Naive thymus-derived CD8-positive, alpha-beta T cell (primary cell): ENCODE measurements around the gene LPAR2. TPM values are rescaled to one million over a fixed set of nuclear protein-coding genes. Genes with fewer than 3 reads are reported as not detected.
"Not testable (repeated sequence)": the region's sequence is repeated elsewhere in the genome, so short reads cannot be mapped to it uniquely, and the experiment has no call there.

Source experiments
- ATAC-seq, 2 donors: fragments of 150-1000 bp; cut with Tn5 transposase in 1 of 2; sonication (Bioruptor Pico), chemical (Tn5 transposase) in 1 of 2; 1 replicate in 1 of 2; 2 replicates in 1 of 2; pipeline ENCODE4 v1.10.0; 2021; ENCODE audit warnings: mild to moderate bottlenecking in 2 of 2, moderate library complexity in 2 of 2
- POLR2A ChIA-PET: fragments of 350-600 bp; sonication (Branson Sonifier 250); formaldehyde crosslinking; loops from one replicate; lab custom pipeline; 2021; ENCODE audit warnings: antibody characterized with exemption; lab: Charles Lee
- DNase-seq, 10 donors: peaks; one replicate each; pipeline versions ENCODE4 v3.0.0 to v3.0.0-alpha.2; 2020 to 2022
- H3K27ac Mint-ChIP-seq, 10 donors: one replicate each; pipeline ENCODE4 v1.8.0; 2020 to 2022; ENCODE audit warnings: mild to moderate bottlenecking in 10 of 10, mixed read lengths in 10 of 10, moderate library complexity in 4 of 10, inconsistent platforms in 1 of 10
- H3K27me3 Mint-ChIP-seq, 5 donors: one replicate each; pipeline ENCODE4 v1.8.0; 2021 to 2022; ENCODE audit warnings: mixed read lengths in 5 of 5
- H3K36me3 Mint-ChIP-seq, 3 donors: one replicate each; pipeline ENCODE4 v1.8.0; 2020 to 2022; ENCODE audit warnings: mixed read lengths in 3 of 3, mild to moderate bottlenecking in 2 of 3, inconsistent platforms in 1 of 3
- H3K4me1 Mint-ChIP-seq, 4 donors: one replicate each; pipeline ENCODE4 v1.8.0; 2021 to 2022; ENCODE audit warnings: mixed read lengths in 4 of 4
- H3K4me3 Mint-ChIP-seq, 10 donors: one replicate each; pipeline ENCODE4 v1.8.0; 2020 to 2022; ENCODE audit warnings: mild to moderate bottlenecking in 10 of 10, mixed read lengths in 10 of 10, moderate library complexity in 6 of 10, inconsistent platforms in 1 of 10
- H3K9me3 Mint-ChIP-seq, 9 donors: one replicate each; pipeline ENCODE4 v1.8.0; 2020 to 2022; ENCODE audit warnings: mixed read lengths in 9 of 9, mild to moderate bottlenecking in 3 of 9, inconsistent platforms in 1 of 9, moderate library complexity in 1 of 9
- polyA plus RNA-seq, 3 donors: library from polyadenylated mRNA; unstranded; fragments of 300-500 nt; fragmentation: Illumina TruSeq; gene quantifications; one replicate each; pipeline ENCODE4 v1.2.3, GENCODE V29; 2021
- total RNA-seq, 8 experiments: library from RNA in 2 of 8; stranded (reverse) in 2 of 8; gene quantifications; one replicate each; pipeline ENCODE4 v1.2.3 and lab custom pipeline; 2021 to 2026

The LPAR2 gene
- total RNA-seq (10 to 100 TPM; 82.7 to 93.1 TPM), polyA plus RNA-seq (10 to 100 TPM; 12.9 to 38.0 (median 16.7) TPM), total RNA-seq (lab: John Stamatoyannopoulos, UW) (15.6 to 60.1 (median 32.3) reads per million in 6 experiments)

GRCh38 chr19:19627621-19628500 is at the start of gene LPAR2:
Gene LPAR2, minus strand, starts transcription at chr19:19628220. Its CDS starts 945 bp downstream, at chr19:19627275.
- POLR2A ChIA-PET = interaction anchor here (0.7 to 4.2 kb wide), 39 partner anchors 8 to 238 kb away, joined by 3 to 47 read pairs (median 5); partner anchors contain the start of genes ATP13A1, GMIP, NDUFA13 and PBX4
- Mint-ChIP-seq H3K9me3 (no peaks in the 10 kb centered on the region), H3K36me3 (peaks cover 0 to 50% (median 14%) of the 10 kb centered on the region in 3 donors), H3K4me3 (peak within 1 kb of the TSS; percentile 85 to 99 (median 98)), H3K4me1 (peaks cover 15 to 38% (median 27%) of the 10 kb centered on the region in 4 donors), H3K27ac (peak within 1 kb of the TSS; percentile 93 to 99 (median 96)), H3K27me3 (no peaks in the 10 kb centered on the region)
- DNase-seq (peak; percentile 77 to 93 (median 84)), ATAC-seq (peak; percentile 80 to 84)

DNA sequence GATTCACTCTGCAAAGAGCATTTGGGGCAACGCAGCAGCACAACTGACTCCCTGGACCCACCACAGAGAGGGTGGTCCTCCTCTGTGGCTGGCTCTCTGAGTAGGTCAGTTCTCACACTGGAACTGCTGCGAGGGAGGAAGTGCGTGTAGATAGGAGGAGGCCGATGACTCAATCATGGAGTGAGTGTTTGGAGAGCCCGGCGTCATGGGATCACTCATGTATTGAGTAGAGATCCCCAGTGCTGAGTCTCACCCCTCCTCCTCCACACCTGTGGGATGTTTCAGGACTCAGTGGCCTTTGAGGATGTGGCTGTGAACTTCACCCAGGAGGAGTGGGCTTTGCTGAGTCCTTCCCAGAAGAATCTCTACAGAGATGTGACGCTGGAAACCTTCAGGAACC is 49.6 kb upstream of the LPAR2 start:
- Mint-ChIP-seq H3K9me3 (peaks cover 0 to 96% (median 29%) of the 10 kb centered on the region in 9 donors), H3K4me3 (peak overlapping the region in 8 of 10 donors; percentile 7 to 63 (median 40)), H3K27ac (peak overlapping the region in 4 of 10 donors; percentile 3 to 74 (median 56)), H3K36me3 (peaks cover 50 to 89% (median 88%) of the 10 kb centered on the region in 3 donors), H3K27me3 (no peaks in the 10 kb centered on the region), H3K4me1 (peaks cover 5 to 28% (median 18%) of the 10 kb centered on the region in 4 donors)
- ATAC-seq = no peak
- POLR2A ChIA-PET = interaction anchor here (0.9 to 2.7 kb wide), 3 partner anchors 9 to 10 kb away, joined by 3 to 35 read pairs (median 5); partner anchors contain the start of gene ZNF101
- DNase-seq = peak in 1 of 10 donors; percentile 44

GRCh38 chr19:19674315-19674714 is 46.3 kb upstream of the LPAR2 start:
- no peak for ATAC-seq
- Mint-ChIP-seq H3K4me1 (peaks cover 7 to 54% (median 34%) of the 10 kb centered on the region in 4 donors), H3K36me3 (peaks cover 35 to 95% (median 90%) of the 10 kb centered on the region in 3 donors), H3K4me3 (peak overlapping the region in 8 of 10 donors; percentile 19 to 74 (median 62)), H3K9me3 (peaks cover 0 to 93% (median 19%) of the 10 kb centered on the region in 9 donors), H3K27me3 (no peaks in the 10 kb centered on the region), H3K27ac (peak overlapping the region in 4 of 10 donors; percentile 15 to 72 (median 54))
- POLR2A ChIA-PET = interaction anchor here (0.6 to 1.3 kb wide), 5 partner anchors 10 to 59 kb away, joined by 3 to 5 read pairs (median 3); partner anchors contain the start of gene ZNF14
- DNase-seq = peak in 1 of 10 donors; percentile 19

DNA sequence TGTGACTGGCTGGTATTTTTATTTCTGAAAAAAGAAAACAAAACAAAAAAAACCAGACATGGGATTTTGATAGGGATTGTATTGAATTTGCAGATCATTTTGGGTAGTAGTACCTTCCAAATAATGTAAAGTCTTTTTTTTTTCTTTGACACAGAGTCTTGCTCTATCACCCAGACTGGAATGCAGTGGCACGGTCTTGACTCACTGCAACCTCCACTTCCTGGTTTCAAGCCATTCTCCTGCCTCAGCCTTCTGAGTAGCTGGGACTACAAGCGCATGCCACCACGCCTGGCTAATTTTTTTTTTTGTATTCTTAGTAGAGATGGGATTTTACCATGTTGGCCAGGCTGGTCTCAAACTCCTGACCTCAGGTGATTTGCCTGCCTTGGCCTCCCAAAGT is 44.8 kb upstream of the LPAR2 start:
- POLR2A ChIA-PET = interaction anchor here (0.6 to 12.8 kb wide), 10 partner anchors 9 to 1116 kb away, joined by 3 to 289 read pairs (median 5); partner anchors contain the start of genes ZNF14 and ZNF93

GRCh38 chr19:19670070-19670551 is 42.1 kb upstream of the LPAR2 start:
- H3K36me3 Mint-ChIP-seq = peaks cover 6 to 55% (median 51%) of the 10 kb centered on the region in 3 donors

More for the DNA sequence above, 44.8 kb upstream of the LPAR2 start:
- peak overlapping the region in 6 of 10 donors; percentile 15 to 82 (median 37) for H3K4me3 Mint-ChIP-seq
- DNase-seq (no peak), ATAC-seq (no peak)
- H3K27me3 Mint-ChIP-seq = peaks cover 0 to 3% (median 0%) of the 10 kb centered on the region in 5 donors
- H3K27ac Mint-ChIP-seq = peak overlapping the region in 2 of 10 donors; percentile 19 to 40
- H3K9me3 Mint-ChIP-seq = peaks cover 0 to 85% (median 13%) of the 10 kb centered on the region in 9 donors
- peaks cover 11 to 59% (median 41%) of the 10 kb centered on the region in 4 donors for H3K4me1 Mint-ChIP-seq
- peaks cover 24 to 82% (median 78%) of the 10 kb centered on the region in 3 donors for H3K36me3 Mint-ChIP-seq

GRCh38 chr19:19668230-19669012 is 40.4 kb upstream of the LPAR2 start, which contains the start of gene ZNF101:
Gene ZNF101, plus strand, starts transcription at chr19:19668839. Its CDS starts 125 bp downstream, at chr19:19668964.
- Mint-ChIP-seq H3K27me3 (peaks cover 0 to 3% (median 0%) of the 10 kb centered on the region in 5 donors), H3K4me1 (peaks cover 6 to 54% (median 35%) of the 10 kb centered on the region in 4 donors), H3K4me3 (peak within 1 kb of the TSS; percentile 82 to 95 (median 90)), H3K9me3 (peaks cover 0 to 58% (median 0%) of the 10 kb centered on the region in 9 donors), H3K27ac (peak within 1 kb of the TSS; percentile 93 to 100 (median 97)), H3K36me3 (peaks cover 0 to 41% (median 41%) of the 10 kb centered on the region in 3 donors)
- ATAC-seq (peak; percentile 68 to 75), DNase-seq (peak; percentile 88 to 99 (median 95))
- POLR2A ChIA-PET = interaction anchor here (0.5 to 12.8 kb wide), 58 partner anchors 9 to 1877 kb away, joined by 3 to 289 read pairs (median 5); partner anchors contain the start of genes GATAD2A, GMIP, JUND and LPAR2

More at GRCh38 chr19:19670070-19670551, 42.1 kb upstream of the LPAR2 start:
- peaks cover 8 to 55% (median 37%) of the 10 kb centered on the region in 4 donors for H3K4me1 Mint-ChIP-seq
- H3K27me3 Mint-ChIP-seq = peaks cover 0 to 3% (median 0%) of the 10 kb centered on the region in 5 donors
- ATAC-seq (no peak), DNase-seq (no peak)
- peak overlapping the region; percentile 93 to 100 (median 96) for H3K27ac Mint-ChIP-seq
- H3K4me3 Mint-ChIP-seq = peak overlapping the region; percentile 82 to 95 (median 90)
- POLR2A ChIA-PET = interaction anchor here (0.6 to 12.8 kb wide), 24 partner anchors 8 to 407 kb away, joined by 3 to 289 read pairs (median 18); partner anchors contain the start of genes GATAD2A, GMIP, LPAR2 and NDUFA13
- H3K9me3 Mint-ChIP-seq = peaks cover 0 to 68% (median 2%) of the 10 kb centered on the region in 9 donors

- Mint-ChIP-seq H3K4me1 (peaks cover 21 to 60% (median 45%) of the 10 kb centered on the region in 4 donors), H3K36me3 (peaks cover 0 to 20% (median 16%) of the 10 kb centered on the region in 3 donors), H3K27ac (peak overlapping the region in 6 of 10 donors; percentile 11 to 56 (median 32)), H3K4me3 (peak overlapping the region in 4 of 10 donors; percentile 18 to 41 (median 26)), H3K9me3 (peaks cover 0 to 33% (median 0%) of the 10 kb centered on the region in 9 donors)
- not testable (repeated sequence) for ATAC-seq, H3K27me3 Mint-ChIP-seq, DNase-seq
- POLR2A ChIA-PET = interaction anchor here (0.6 to 12.8 kb wide), 11 partner anchors 11 to 156 kb away, joined by 3 to 289 read pairs (median 5); partner anchors contain the start of genes LPAR2, ZNF14 and ZNF506
Observed at GRCh38 chr19:19665420-19665948, 37.5 kb upstream of the LPAR2 start.

- H3K27ac Mint-ChIP-seq = peak within 1 kb of the TSS; percentile 93 to 100 (median 98)
- peak; percentile 81 to 98 (median 93) for DNase-seq
- peak within 1 kb of the TSS; percentile 83 to 97 (median 94) for H3K4me3 Mint-ChIP-seq
- ATAC-seq = peak; percentile 73 to 76
- POLR2A ChIA-PET = interaction anchor here (0.6 to 12.8 kb wide), 34 partner anchors 9 to 1842 kb away, joined by 3 to 289 read pairs (median 4); partner anchors contain the start of genes GMIP, LPAR2, ZNF14 and ZNF253
- peaks cover 0 to 3% (median 0%) of the 10 kb centered on the region in 5 donors for H3K27me3 Mint-ChIP-seq
- peaks cover 23 to 50% (median 40%) of the 10 kb centered on the region in 4 donors for H3K4me1 Mint-ChIP-seq
- peaks cover 0 to 18% (median 0%) of the 10 kb centered on the region in 9 donors for H3K9me3 Mint-ChIP-seq
- peaks cover 0 to 19% (median 6%) of the 10 kb centered on the region in 3 donors for H3K36me3 Mint-ChIP-seq
Observed at GRCh38 chr19:19663256-19664120, 35.5 kb upstream of the LPAR2 start, which contains the start of gene ATP13A1. Gene ATP13A1, minus strand, starts transcription at chr19:19663676. Its CDS starts 10 bp downstream, at chr19:19663666.

DNA sequence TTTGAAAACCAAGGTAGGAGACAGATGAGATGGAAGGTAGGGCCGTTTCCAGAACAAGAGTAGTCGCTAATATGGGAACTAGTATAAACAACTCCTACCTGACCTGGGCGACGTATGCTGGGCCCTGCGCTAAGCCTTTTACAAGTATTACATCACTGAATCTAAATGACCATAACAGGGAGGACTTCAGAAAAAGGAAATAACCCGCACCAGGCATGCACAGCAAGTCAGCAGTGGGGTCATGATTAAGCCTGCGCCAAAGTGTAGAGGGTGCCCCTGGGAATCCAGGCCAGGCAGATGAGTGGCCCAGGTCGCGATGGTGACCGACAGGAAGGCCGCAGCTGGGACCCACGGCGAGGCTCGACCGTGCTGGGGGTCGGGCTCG is 34.8 kb upstream of the LPAR2 start:
- peak overlapping the region; percentile 79 to 94 (median 91) for H3K4me3 Mint-ChIP-seq
- peaks cover 0 to 12% (median 0%) of the 10 kb centered on the region in 9 donors for H3K9me3 Mint-ChIP-seq
- POLR2A ChIA-PET = interaction anchor here (0.6 to 12.8 kb wide), 22 partner anchors 8 to 238 kb away, joined by 3 to 289 read pairs (median 6); partner anchors contain the start of genes GMIP, LPAR2, ZNF14 and ZNF253
- DNase-seq (no peak), ATAC-seq (peak in 1 of 2 donors; percentile 0)
- H3K27me3 Mint-ChIP-seq = no peaks in the 10 kb centered on the region
- H3K27ac Mint-ChIP-seq = peak overlapping the region; percentile 88 to 96 (median 93)
- peaks cover 0 to 26% (median 9%) of the 10 kb centered on the region in 3 donors for H3K36me3 Mint-ChIP-seq
- peaks cover 23 to 49% (median 34%) of the 10 kb centered on the region in 4 donors for H3K4me1 Mint-ChIP-seq
